Measurements from ENCODE around the gene PINK1. TPM values are rescaled to one million over a fixed set of nuclear protein-coding genes. Genes with fewer than 3 reads are reported as not detected.

Gene PINK1
- total RNA-seq, 2 experiments from 2014 or later: 9.4 to 10.3 TPM

GRCh38 chr1:20699558-20699957 is 66.3 kb downstream of the PINK1 start:
- DNase-seq: no peak
- Mint-ChIP-seq H3K9me3 (no peaks in the 10 kb centered on the region), H3K27me3 (peaks cover 6% of the 10 kb centered on the region), H3K4me3 (no peak overlapping the region), H3K4me1 (peaks cover 7% of the 10 kb centered on the region), H3K27ac (no peak overlapping the region), H3K36me3 (no peaks in the 10 kb centered on the region)
- POLR2A ChIA-PET: no interaction called here
- no peak for ATAC-seq (ENCODE audit: low read depth)

GRCh38 chr1:20700636-20701215 is 67.5 kb downstream of the PINK1 start:
- Mint-ChIP-seq H3K9me3 (no peaks in the 10 kb centered on the region), H3K27me3 (peaks cover 2% of the 10 kb centered on the region), H3K36me3 (no peaks in the 10 kb centered on the region), H3K4me1 (peaks cover 7% of the 10 kb centered on the region), H3K4me3 (no peak overlapping the region), H3K27ac (no peak overlapping the region)
- DNase-seq (no peak), ATAC-seq (ENCODE audit: low read depth) (no peak)
- POLR2A ChIA-PET: no interaction called here

Other genes starting within 250 kb of the PINK1 start
- gene CAMK2N1, start 147.2 kb upstream of the PINK1 start, total RNA-seq: 1 to 10 TPM; 2.8 to 3.0 TPM
- 10 to 100 TPM; 17.1 to 19.8 TPM for gene MUL1, start 125.3 kb upstream of the PINK1 start, total RNA-seq
- not detected for gene FAM43B, start 80.9 kb upstream of the PINK1 start, total RNA-seq
- gene CDA, start 44.4 kb upstream of the PINK1 start, total RNA-seq: not detected
- 100 to 1,000 TPM; 131 to 134 TPM for gene DDOST, start 27.9 kb downstream of the PINK1 start, total RNA-seq
- gene KIF17, start 84.5 kb downstream of the PINK1 start, total RNA-seq: not detected
- under 1 TPM; 0.11 to 0.14 TPM for gene SH2D5, start 99.2 kb downstream of the PINK1 start, total RNA-seq
- 100 to 1,000 TPM; 313 to 324 TPM for gene HP1BP3, start 153.8 kb downstream of the PINK1 start, total RNA-seq

All from activated naive CD8-positive, alpha-beta T cell treated with anti-CD3 and anti-CD28 coated beads, Interleukin-2, amount 10 ng/mL, durations not matched to agents 7 days and 5 days (primary cell).